Endodermal cell (in vitro differentiated cells): ENCODE data around the gene PCSK6. TPM values are rescaled to one million over a fixed set of nuclear protein-coding genes. Genes with fewer than 3 reads are reported as not detected.

ENCODE experiments used
- DNase-seq: peaks from one replicate; pipeline ENCODE4 v3.0.0-alpha.2; 2017
- H3K27ac ChIP-seq: 2 replicates; pipeline ENCODE4 v1.5.1; 2013; ENCODE audit warnings: mild to moderate bottlenecking, low read depth, low read length, moderate library complexity
- H3K27me3 ChIP-seq: 2 replicates; pipeline ENCODE4 v1.6.1; 2013; ENCODE audit warnings: mild to moderate bottlenecking, low read length, moderate library complexity; ENCODE audit not compliant: insufficient read depth, control insufficient read depth, poor library complexity, severe bottlenecking
- H3K36me3 ChIP-seq: 2 replicates; pipeline ENCODE4 v1.7.0; 2013; ENCODE audit warnings: mild to moderate bottlenecking, low read length, moderate library complexity; ENCODE audit not compliant: control insufficient read depth, insufficient read depth
- H3K4me1 ChIP-seq: one replicate; pipeline ENCODE4 v1.7.0; 2013; ENCODE audit warnings: low read length; ENCODE audit not compliant: control insufficient read depth, insufficient read depth
- H3K4me3 ChIP-seq: 2 replicates; pipeline ENCODE4 v1.5.1; 2013; ENCODE audit warnings: mild to moderate bottlenecking, low read length, moderate library complexity
- H3K9ac ChIP-seq: 2 replicates; pipeline ENCODE4 v1.6.1; 2013; ENCODE audit warnings: mild to moderate bottlenecking, low read length, moderate library complexity; ENCODE audit not compliant: poor library complexity, severe bottlenecking; ENCODE audit errors: extremely low read depth
- H3K9me3 ChIP-seq: 2 replicates; pipeline ENCODE4 v1.6.1; 2013; ENCODE audit warnings: mild to moderate bottlenecking, low read length, moderate library complexity; ENCODE audit not compliant: control insufficient read depth
- H3K27ac Mint-ChIP-seq: 2 replicates; pipeline ENCODE4 v1.8.0; 2020; ENCODE audit warnings: mixed read lengths
- H3K27me3 Mint-ChIP-seq: 2 replicates; pipeline ENCODE4 v1.8.0; 2021; ENCODE audit warnings: mild to moderate bottlenecking, mixed read lengths; ENCODE audit not compliant: insufficient read depth
- H3K36me3 Mint-ChIP-seq: 2 replicates; pipeline ENCODE4 v1.8.0; 2020; ENCODE audit warnings: low read depth, mixed read lengths
- H3K4me1 Mint-ChIP-seq: 2 replicates; pipeline ENCODE4 v1.8.0; 2020; ENCODE audit warnings: mixed read lengths
- H3K4me3 Mint-ChIP-seq: 2 replicates; pipeline ENCODE4 v1.8.0; 2020; ENCODE audit warnings: mild to moderate bottlenecking, moderate library complexity, mixed read lengths
- H3K9me3 Mint-ChIP-seq: 2 replicates; pipeline ENCODE4 v1.8.0; 2020; ENCODE audit warnings: mild to moderate bottlenecking, mixed read lengths
- CTCF ChIP-seq: fragments of 200-600 bp; sonication (generic); conservative IDR thresholded peaks from 2 replicates; pipeline ENCODE4 v1.5.0; 2021; ENCODE audit warnings: antibody characterized with exemption, mild to moderate bottlenecking
- WGBS, 2 experiments: methylation state at CpG; one replicate each; pipeline versions ENCODE4 v1.1.5 to v1.1.7; 2013; ENCODE audit warnings: missing lambda C conversion rate in 2 of 2, mixed read lengths in 1 of 2; ENCODE audit not compliant: insufficient coverage in 1 of 2, insufficient read length in 1 of 2; 5-methylcytosine and 5-hydroxymethylcytosine counted together
- total RNA-seq, 2 donors: library from RNA; stranded (reverse); fragmentation: NEBNext Ultra II Directional in 1 of 2; extraction: Animal tissue kit (Norgen Biotek cat#: 25700) in 1 of 2; gene quantifications; 2 replicates in 1 of 2; 3 replicates in 1 of 2; pipeline ENCODE4 v1.2.1, GENCODE V29; 2021

The PCSK6 gene
- total RNA-seq, 2 donors from 2014 or later = 6.6 to 9.8 TPM

GRCh38 chr15:101469520-101470288, 19.8 kb downstream of the PCSK6 start:
- no peaks in the 10 kb centered on the region for H3K36me3 Mint-ChIP-seq
- H3K27ac ChIP-seq = no peak overlapping the region
- no peak overlapping the region for H3K4me3 ChIP-seq
- H3K4me1 ChIP-seq = no peaks in the 10 kb centered on the region
- DNase-seq = peak; percentile 39
- H3K9me3 Mint-ChIP-seq = peaks cover 6% of the 10 kb centered on the region
- no peak overlapping the region for H3K9ac ChIP-seq
- H3K27me3 Mint-ChIP-seq = peaks cover 9% of the 10 kb centered on the region
- 88 to 91% methylated on average over 19 to 21 of the region's 21 CpGs for WGBS, 2 experiments
- no peak overlapping the region for H3K4me3 Mint-ChIP-seq
- no peak for TF ChIP-seq CTCF
- no peaks in the 10 kb centered on the region for H3K9me3 ChIP-seq
- H3K27ac Mint-ChIP-seq = no peak overlapping the region
- H3K36me3 ChIP-seq = no peaks in the 10 kb centered on the region
- H3K4me1 Mint-ChIP-seq = peaks cover 6% of the 10 kb centered on the region
- H3K27me3 ChIP-seq = no peaks in the 10 kb centered on the region

GRCh38 chr15:101466188-101466587, 23.3 kb downstream of the PCSK6 start:
- Histone ChIP-seq H3K27me3 (no peaks in the 10 kb centered on the region), H3K4me3 (no peak overlapping the region), H3K4me1 (no peaks in the 10 kb centered on the region), H3K36me3 (no peaks in the 10 kb centered on the region), H3K9me3 (no peaks in the 10 kb centered on the region), H3K27ac (no peak overlapping the region), H3K9ac (no peak overlapping the region)
- TF ChIP-seq CTCF = no peak
- Mint-ChIP-seq H3K4me1 (peaks cover 14% of the 10 kb centered on the region), H3K4me3 (no peak overlapping the region), H3K27me3 (peaks cover 9% of the 10 kb centered on the region), H3K36me3 (no peaks in the 10 kb centered on the region), H3K27ac (no peak overlapping the region), H3K9me3 (peaks cover 6% of the 10 kb centered on the region)
- DNase-seq = peak; percentile 5
- WGBS, 2 experiments = 96 to 99% methylated on average over 9 of the region's 9 CpGs

DNA sequence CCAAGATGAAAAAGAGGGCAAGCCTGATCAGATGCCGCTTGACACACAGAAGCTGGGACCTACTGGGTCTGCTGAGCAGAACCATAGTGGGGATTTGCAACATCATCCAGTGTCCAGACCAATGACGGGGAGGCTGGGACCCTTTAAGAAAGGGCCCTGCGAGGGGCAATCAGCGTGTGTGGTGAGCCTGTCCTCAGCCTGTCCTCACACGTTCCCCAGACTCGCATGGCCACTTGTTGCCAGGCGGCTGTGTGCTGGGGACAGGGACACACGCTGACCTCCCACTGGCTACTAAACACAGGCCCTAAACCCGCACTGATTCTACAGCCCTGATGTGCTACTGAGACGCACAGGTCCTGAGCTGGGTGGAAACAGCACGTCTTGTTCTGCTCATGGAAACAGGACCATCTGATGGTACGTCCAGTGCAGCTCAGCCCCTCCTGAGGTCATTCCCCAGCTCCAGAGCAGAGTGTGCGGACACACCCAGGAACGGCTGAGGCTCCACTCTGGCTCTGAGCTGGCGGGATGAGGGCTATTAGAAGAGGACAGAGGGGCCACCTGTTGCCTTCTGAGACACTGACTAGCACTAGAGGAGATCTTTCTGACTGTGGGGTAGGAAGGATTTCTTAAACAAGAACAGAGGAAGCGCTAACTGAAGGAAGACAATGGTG, 24.4 kb downstream of the PCSK6 start:
- no peak for TF ChIP-seq CTCF
- H3K4me1 ChIP-seq = no peaks in the 10 kb centered on the region
- Mint-ChIP-seq H3K27me3 (peaks cover 9% of the 10 kb centered on the region), H3K4me1 (peaks cover 8% of the 10 kb centered on the region), H3K4me3 (no peak overlapping the region), H3K9me3 (peaks cover 6% of the 10 kb centered on the region), H3K36me3 (no peaks in the 10 kb centered on the region), H3K27ac (no peak overlapping the region)
- H3K36me3 ChIP-seq = no peaks in the 10 kb centered on the region
- H3K9me3 ChIP-seq = no peaks in the 10 kb centered on the region
- H3K27ac ChIP-seq = no peak overlapping the region
- no peaks in the 10 kb centered on the region for H3K27me3 ChIP-seq
- DNase-seq = peak; percentile 26
- H3K4me3 ChIP-seq = no peak overlapping the region
- 85 to 89% methylated on average over 16 of the region's 16 CpGs for WGBS, 2 experiments
- no peak overlapping the region for H3K9ac ChIP-seq
